ENCODE measurements around the gene TP53TG3B.
"Not testable (repeated sequence)": the region's sequence is repeated elsewhere in the genome, so short reads cannot be mapped to it uniquely, and the experiment has no call there.

TP53TG3B gene

GRCh38 chr16:33360541-33360940 lies at the start of gene TP53TG3B:
Gene TP53TG3B (plus strand): TSS chr16:33360841. CDS start chr16:33360909, 68 bp downstream.
- not testable (repeated sequence) for DNase-seq (ENCODE audit: low spot score)

GRCh38 chr16:33336226-33337012 lies 24.2 kb upstream of the TP53TG3B start:
- DNase-seq (ENCODE audit: low spot score), result not testable (repeated sequence)

- not testable (repeated sequence) for DNase-seq (ENCODE audit: low spot score)
These were observed 22.8 kb upstream of the TP53TG3B start for GRCh38 chr16:33337627-33338542.

- DNase-seq (ENCODE audit: low spot score), result not testable (repeated sequence)
These were observed 22.1 kb upstream of the TP53TG3B start for GRCh38 chr16:33338543-33338951.

GRCh38 chr16:33339093-33340061 lies 21.3 kb upstream of the TP53TG3B start:
- not testable (repeated sequence) for DNase-seq (ENCODE audit: low spot score)

All from COLO829 (cell line).